Fibroblast of the aortic adventitia (primary cell): ENCODE results near the gene MUC13. TPM values are rescaled to one million over a fixed set of nuclear protein-coding genes. Genes with fewer than 3 reads are reported as not detected.
A peak's percentile ranks its signal among the peaks of the same experiment; 100 is the strongest.

Experiments used
- DNase-seq: peaks from one replicate; pipeline ENCODE4 v3.0.0-alpha.2; 2010; ENCODE audit warnings: low read depth
- H3K4me3 ChIP-seq: 2 replicates; pipeline ENCODE4 v1.5.1; 2011; ENCODE audit warnings: low read depth, mild to moderate bottlenecking, control low read depth, low read length, moderate library complexity
- CTCF ChIP-seq: IDR thresholded peaks from 2 replicates; pipeline ENCODE4 v1.5.1; 2011; ENCODE audit warnings: mild to moderate bottlenecking, low read length, control low read depth, inconsistent platforms; ENCODE audit not compliant: insufficient read depth
- total RNA-seq: library from RNA; depleted of rRNA; stranded (reverse); fragments of >200 nt; gene quantifications from 2 replicates; pipeline ENCODE4 v1.2.3, GENCODE V29; 2012; ENCODE audit warnings: low replicate concordance

The MUC13 gene
- total RNA-seq, 1 donor = not detected

GRCh38 chr3:124952282-124952855, 17.8 kb upstream of the MUC13 start:
- no peak for TF ChIP-seq CTCF
- no peak overlapping the region for H3K4me3 ChIP-seq
- no peak for DNase-seq

GRCh38 chr3:124951511-124952281, 17.1 kb upstream of the MUC13 start:
- DNase-seq = peak; percentile 65
- no peak for TF ChIP-seq CTCF
- H3K4me3 ChIP-seq = no peak overlapping the region

- H3K4me3 ChIP-seq = no peak overlapping the region
- TF ChIP-seq CTCF = no peak
- DNase-seq = no peak
These were observed 15.5 kb upstream of the MUC13 start for GRCh38 chr3:124950026-124950425.

- no peak overlapping the region for H3K4me3 ChIP-seq
- no peak for TF ChIP-seq CTCF
- no peak for DNase-seq
These were observed 8.1 kb upstream of the MUC13 start for GRCh38 chr3:124942613-124943012.

GRCh38 chr3:124941771-124942170, 7.2 kb upstream of the MUC13 start:
- no peak for DNase-seq
- TF ChIP-seq CTCF = no peak
- H3K4me3 ChIP-seq = no peak overlapping the region

- no peak for TF ChIP-seq CTCF
- no peak for DNase-seq
- H3K4me3 ChIP-seq = no peak overlapping the region
These were observed 5.1 kb upstream of the MUC13 start for GRCh38 chr3:124939661-124940060.
